ENCODE data around the gene DPP6. TPM values are rescaled to one million over a fixed set of nuclear protein-coding genes. Genes with fewer than 3 reads are reported as not detected.

The DPP6 gene
- total and polyA plus RNA-seq, 2 of the 8 experiments (the other 6 are each of a cell fraction or from before 2014, with no cell fraction given), result 4.7 to 6.8 TPM

GRCh38 chr7:154792436-154793055, 740.3 kb downstream of the DPP6 start:
- DNase-seq (ENCODE audit: low read depth in 1 of 2, low spot score in 2 of 2) (no peak), FAIRE-seq (no peak)
- POLR2A ChIA-PET (ENCODE audit: partially characterized antibody), result no interaction called here

More at GRCh38 chr7:154792436-154793055, 740.3 kb downstream of the DPP6 start:
- H3K9me3 ChIP-seq (ENCODE audit: insufficient read depth in 2 of 2, low read depth in 1 of 2, low read length in 1 of 2), result no peaks in the 10 kb centered on the region
- H2AFZ ChIP-seq (ENCODE audit: low read length), result no peak overlapping the region
- H2BK5ac ChIP-seq (ENCODE audit: low read depth, low read length), result no peak overlapping the region
- no peak overlapping the region for H2BK12ac ChIP-seq (ENCODE audit: low read depth, low read length)
- no peak overlapping the region for H3K4me3 ChIP-seq (ENCODE audit: extremely low read depth in 1 of 4, insufficient read depth in 2 of 4, low read depth in 3 of 4, low read length in 4 of 4)
- H2BK15ac ChIP-seq (ENCODE audit: low read length), result no peak overlapping the region
- no peaks in the 10 kb centered on the region; a peak in 1 of 7 replicates for H3K27me3 ChIP-seq (replicated peaks in 1 of 4; ENCODE audit: control insufficient read depth in 3 of 4, extremely low read depth in 1 of 4, insufficient read depth in 3 of 4, low read length in 3 of 4)
- no peak overlapping the region for H2AK5ac ChIP-seq (ENCODE audit: low read depth, low read length)
- H4K91ac ChIP-seq (replicated peaks; ENCODE audit: insufficient read length, low read length), result no peak overlapping the region
- WGBS, 2 experiments (ENCODE audit: extremely low coverage in 1 of 2, insufficient coverage in 1 of 2, insufficient read length in 1 of 2, insufficient replicate concordance in 2 of 2, low coverage in 1 of 2, low lambda C conversion rate in 2 of 2, missing lambda C conversion rate in 1 of 2), result 93% methylated on average over 7 of the region's 7 CpGs; no CpG with 5 or more reads in 1 of the 2 experiments
- no peak overlapping the region for H3K56ac ChIP-seq (replicated peaks; ENCODE audit: insufficient read length, low read depth, low read length)
- H3K36me3 ChIP-seq (ENCODE audit: control insufficient read depth in 2 of 4, insufficient read depth in 4 of 4, low read length in 3 of 4), result no peaks in the 10 kb centered on the region
- H3K9ac ChIP-seq (replicated peaks in 1 of 4; ENCODE audit: extremely low read depth in 1 of 4, low read depth in 3 of 4, low read length in 3 of 4), result no peak overlapping the region
- no peak overlapping the region for H2BK120ac ChIP-seq (replicated peaks; ENCODE audit: low read depth, low read length)
- TF ChIP-seq GTF2F1 (IDR thresholded peaks at IDR 0.05; ENCODE audit: borderline replicate concordance, low read depth, low read length) (no peak), RBBP5 (IDR thresholded peaks at IDR 0.05; ENCODE audit: borderline replicate concordance, low read depth, low read length) (no peak), E2F6 (IDR thresholded peaks at IDR 0.05) (no peak), KDM4A (IDR thresholded peaks at IDR 0.05; ENCODE audit: low read depth, low read length, severe bottlenecking) (no peak), CREB1 (IDR thresholded peaks at IDR 0.05) (no peak), CBX5 (IDR thresholded peaks at IDR 0.05; ENCODE audit: low read depth, low read length) (no peak), CEBPB (IDR thresholded peaks at IDR 0.05; ENCODE audit: low read depth, low read length) (no peak), BRCA1 (IDR thresholded peaks at IDR 0.05; ENCODE audit: low read depth, low read length) (no peak), CTCF (IDR thresholded peaks at IDR 0.05; ENCODE audit: control extremely low read depth in 1 of 3, insufficient read depth in 1 of 3, low read depth in 1 of 3, low read length in 3 of 3) (no peak)
- no peak overlapping the region for H3K23ac ChIP-seq (ENCODE audit: insufficient read length)
- H3K18ac ChIP-seq (ENCODE audit: extremely low read depth, low read length), result no peak overlapping the region
- H3K4ac ChIP-seq (replicated peaks; ENCODE audit: insufficient read length, low read depth, low read length), result no peak overlapping the region
- no peaks in the 10 kb centered on the region for H4K20me1 ChIP-seq (replicated peaks in 1 of 2; ENCODE audit: control insufficient read depth in 1 of 2, insufficient read depth in 2 of 2, low read length in 2 of 2)
- H3K4me1 ChIP-seq (replicated peaks in 1 of 4; ENCODE audit: control insufficient read depth in 3 of 4, insufficient read depth in 4 of 4, low read length in 3 of 4), result peaks cover 0 to 2% (median 0%) of the 10 kb centered on the region in 4 experiments; a peak in 3 of 7 replicates
- CTCF ChIA-PET (ENCODE audit: partially characterized antibody), result interaction anchor here (1.4 to 3.8 kb wide), 2 partner anchors 8 to 27 kb away, joined by 3 to 31 read pairs; no protein-coding TSS in a partner anchor
- no peaks in the 10 kb centered on the region for H3K79me1 ChIP-seq (ENCODE audit: low read depth, low read length)
- H3K27ac ChIP-seq (ENCODE audit: low read depth, low read length), result no peak overlapping the region
- peaks cover 3% of the 10 kb centered on the region; the same call in 1 of the 2 replicates for H3K23me2 ChIP-seq (ENCODE audit: low read depth, low read length)
- no peak overlapping the region for H2BK20ac ChIP-seq (ENCODE audit: low read length)
- no peak overlapping the region for H4K5ac ChIP-seq (ENCODE audit: insufficient read length, low read depth, low read length)
- no peaks in the 10 kb centered on the region for H3K79me2 ChIP-seq (ENCODE audit: control insufficient read depth in 1 of 2, insufficient read depth in 2 of 2, low read length in 2 of 2)
- no peak overlapping the region for H3K14ac ChIP-seq (ENCODE audit: insufficient read length)
- H4K8ac ChIP-seq (ENCODE audit: extremely low read depth, insufficient read depth, low read length), result no peak overlapping the region
- H3K4me2 ChIP-seq (ENCODE audit: insufficient read depth in 1 of 2, low read depth in 2 of 2, low read length in 2 of 2), result no peak overlapping the region
